ENCODE data around the gene MED8. TPM values are rescaled to one million over a fixed set of nuclear protein-coding genes. Genes with fewer than 3 reads are reported as not detected.

The MED8 gene
- total and polyA plus RNA-seq, 2 of the 4 experiments (the other 2 are of a cell fraction): 61.1 to 120 TPM

- in situ Hi-C loops (cut with MboI; ENCODE audit: low sequenced_read_pairs): no loop called here
- no peak overlapping the region for H3K4ac ChIP-seq (ENCODE audit: low read depth, low read length)
- peaks cover 0 to 4% of the 10 kb centered on the region in 2 experiments; a peak in 1 of 4 replicates for H3K79me1 ChIP-seq (ENCODE audit: low read depth in 1 of 2, low read length in 2 of 2)
- H4K5ac ChIP-seq (ENCODE audit: low read depth, low read length): no peak overlapping the region
- peaks cover 93% of the 10 kb centered on the region for H3K36me3 ChIP-seq (ENCODE audit: control insufficient read depth, insufficient read depth, low read length)
- no peaks in the 10 kb centered on the region; the same call in 1 of the 2 replicates for H4K20me1 ChIP-seq (ENCODE audit: insufficient read depth, low read length)
- no peak overlapping the region for H3K4me3 ChIP-seq (ENCODE audit: insufficient read depth, low read depth, low read length)
- H2BK20ac ChIP-seq (ENCODE audit: low read depth, low read length): no peak overlapping the region
- DNase-seq (peak; percentile 25), ATAC-seq (ENCODE audit: low read depth) (peak; percentile 44; the same call in 1 of the 2 replicates)
- H2AK5ac ChIP-seq (ENCODE audit: low read depth, low read length): no peak overlapping the region
- H3K4me2 ChIP-seq (ENCODE audit: low read depth, low read length): no peak overlapping the region
- H3K56ac ChIP-seq (ENCODE audit: extremely low read depth, insufficient read depth, low read length): no peak overlapping the region
- no peak for TF ChIP-seq SMC3 (IDR thresholded peaks at IDR 0.05; ENCODE audit: low read depth, low read length)
- TF ChIP-seq CTCF (conservative IDR thresholded peaks at IDR 0.05; ENCODE audit: low read depth, low read length): no peak
- TF ChIP-seq CEBPB (IDR thresholded peaks at IDR 0.05; ENCODE audit: low read depth, low read length): no peak
- no peak for TF ChIP-seq RFX5 (IDR thresholded peaks at IDR 0.05; ENCODE audit: low read depth, low read length)
- TF ChIP-seq USF2 (IDR thresholded peaks at IDR 0.05; ENCODE audit: low read depth, low read length): no peak
- TF ChIP-seq CHD1 (IDR thresholded peaks at IDR 0.05; ENCODE audit: low read depth, low read length): no peak
- no peak for TF ChIP-seq BHLHE40 (IDR thresholded peaks at IDR 0.05; ENCODE audit: low read depth, low read length)
- TF ChIP-seq POLR2A (IDR thresholded peaks at IDR 0.05; ENCODE audit: low read depth, low read length): no peak
- no peak for TF ChIP-seq RCOR1 (IDR thresholded peaks at IDR 0.05; ENCODE audit: insufficient replicate concordance, low read length)
- TF ChIP-seq MXI1 (IDR thresholded peaks at IDR 0.05; ENCODE audit: borderline replicate concordance, low read depth, low read length): no peak
- TF ChIP-seq RAD21 (IDR thresholded peaks at IDR 0.05; ENCODE audit: low read length): no peak
- no peak for TF ChIP-seq MAFK (IDR thresholded peaks at IDR 0.05; ENCODE audit: low read depth, low read length)
- no peak for TF ChIP-seq FOS (IDR thresholded peaks at IDR 0.05; ENCODE audit: low read depth, low read length)
- no peak for TF ChIP-seq ELK1 (IDR thresholded peaks at IDR 0.05; ENCODE audit: borderline replicate concordance, low read depth, low read length)
- H4K8ac ChIP-seq (ENCODE audit: low read depth in 2 of 2, low read length in 2 of 2): no peak overlapping the region
- peaks cover 20% of the 10 kb centered on the region; the same call in 1 of the 2 replicates for H3K9me1 ChIP-seq (ENCODE audit: insufficient read depth, low read length)
- ChIA-PET POLR2A (ENCODE audit: unreplicated experiment) (no interaction called here), CTCF (no interaction called here)
- no peak overlapping the region for H2BK5ac ChIP-seq (ENCODE audit: low read depth, low read length, poor library complexity, severe bottlenecking)
- H3K14ac ChIP-seq (replicated peaks; ENCODE audit: low read depth, low read length): no peak overlapping the region
- H2BK120ac ChIP-seq (ENCODE audit: low read depth, low read length): no peak overlapping the region
- no peak overlapping the region for H3K18ac ChIP-seq (ENCODE audit: low read depth, low read length)
- H3K27ac ChIP-seq (ENCODE audit: insufficient read depth, low read length): no peak overlapping the region
- no peaks in the 10 kb centered on the region for H3K4me1 ChIP-seq (ENCODE audit: control insufficient read depth, insufficient read depth, low read length)
- H3K23ac ChIP-seq (ENCODE audit: low read depth, low read length): no peak overlapping the region
- no peak overlapping the region for H3K9ac ChIP-seq (ENCODE audit: low read depth, low read length)
- H2AFZ ChIP-seq (replicated peaks; ENCODE audit: low read length, poor library complexity): no peak overlapping the region
- no peaks in the 10 kb centered on the region for H3K9me3 ChIP-seq (ENCODE audit: control insufficient read depth, insufficient read depth, low read length)
- intact Hi-C loops (cut with micrococcal nuclease): no loop called here
- dilution Hi-C loops (cut with HindIII; ENCODE audit: low sequenced_read_pairs, unreplicated experiment): no loop called here
- WGBS, 2 experiments (ENCODE audit: extremely low coverage in 2 of 2, insufficient read length in 1 of 2): no CpG with 5 or more reads among the region's 4 CpGs
- no TSS peak for BruUV-seq (replicated peaks)
- no peak overlapping the region for H2BK15ac ChIP-seq (ENCODE audit: low read depth, low read length)
- H4K91ac ChIP-seq (ENCODE audit: insufficient read depth, low read depth, low read length): no peak overlapping the region
- H2AK9ac ChIP-seq (replicated peaks; ENCODE audit: low read depth, low read length, poor library complexity): no peak overlapping the region
- H3K27me3 ChIP-seq (ENCODE audit: control insufficient read depth, insufficient read depth, low read length): no peaks in the 10 kb centered on the region
Measured at GRCh38 chr1:43425045-43425444, 35.4 kb upstream of the MED8 start.

Measured in IMR-90 (cell line).